Measurements from ENCODE around the gene PKHD1.

Gene PKHD1

GRCh38 chr6:51651132-51651817 is 436.1 kb downstream of the PKHD1 start:
- Histone ChIP-seq H3K36me3 (ENCODE audit: control insufficient read depth, insufficient read depth, low read length) (no peaks in the 10 kb centered on the region), H3K9me3 (ENCODE audit: control insufficient read depth, insufficient read depth, low read length) (no peaks in the 10 kb centered on the region), H3K9ac (ENCODE audit: low read depth, low read length) (no peak overlapping the region), H3K4me1 (ENCODE audit: control insufficient read depth, insufficient read depth, low read length) (no peaks in the 10 kb centered on the region), H3K4me3 (ENCODE audit: low read depth, low read length) (no peak overlapping the region), H3K27me3 (ENCODE audit: control insufficient read depth, insufficient read depth, low read length) (no peaks in the 10 kb centered on the region)

GRCh38 chr6:51648774-51649173 is 438.6 kb downstream of the PKHD1 start:
- Histone ChIP-seq H3K4me1 (ENCODE audit: control insufficient read depth, insufficient read depth, low read length) (no peaks in the 10 kb centered on the region), H3K9ac (ENCODE audit: low read depth, low read length) (no peak overlapping the region), H3K27me3 (ENCODE audit: control insufficient read depth, insufficient read depth, low read length) (no peaks in the 10 kb centered on the region), H3K36me3 (ENCODE audit: control insufficient read depth, insufficient read depth, low read length) (no peaks in the 10 kb centered on the region), H3K9me3 (ENCODE audit: control insufficient read depth, insufficient read depth, low read length) (no peaks in the 10 kb centered on the region), H3K4me3 (ENCODE audit: low read depth, low read length) (no peak overlapping the region)

DNA sequence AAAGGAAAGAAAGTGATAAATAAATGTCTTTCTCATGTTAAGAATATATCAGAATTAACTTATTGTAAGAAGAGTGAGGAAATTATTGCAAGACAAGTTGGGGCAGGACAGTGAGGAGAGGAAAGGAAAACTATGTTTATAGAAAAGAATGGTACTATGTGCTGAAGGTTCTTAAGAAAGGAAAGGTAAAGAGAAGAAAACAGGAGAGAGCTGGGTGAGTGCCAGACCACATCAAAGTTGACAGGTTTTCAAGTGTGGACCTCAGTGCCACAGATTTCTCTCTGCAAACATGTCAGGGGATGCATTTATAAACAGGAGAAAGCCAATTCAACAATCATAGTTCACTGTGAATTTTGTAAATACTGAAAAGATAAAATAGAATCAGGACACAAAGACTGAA is 439.2 kb downstream of the PKHD1 start:
- Histone ChIP-seq H3K4me1 (ENCODE audit: control insufficient read depth, insufficient read depth, low read length) (no peaks in the 10 kb centered on the region), H3K36me3 (ENCODE audit: control insufficient read depth, insufficient read depth, low read length) (no peaks in the 10 kb centered on the region), H3K9ac (ENCODE audit: low read depth, low read length) (no peak overlapping the region), H3K9me3 (ENCODE audit: control insufficient read depth, insufficient read depth, low read length) (no peaks in the 10 kb centered on the region), H3K27me3 (ENCODE audit: control insufficient read depth, insufficient read depth, low read length) (no peaks in the 10 kb centered on the region), H3K4me3 (ENCODE audit: low read depth, low read length) (no peak overlapping the region)

DNA sequence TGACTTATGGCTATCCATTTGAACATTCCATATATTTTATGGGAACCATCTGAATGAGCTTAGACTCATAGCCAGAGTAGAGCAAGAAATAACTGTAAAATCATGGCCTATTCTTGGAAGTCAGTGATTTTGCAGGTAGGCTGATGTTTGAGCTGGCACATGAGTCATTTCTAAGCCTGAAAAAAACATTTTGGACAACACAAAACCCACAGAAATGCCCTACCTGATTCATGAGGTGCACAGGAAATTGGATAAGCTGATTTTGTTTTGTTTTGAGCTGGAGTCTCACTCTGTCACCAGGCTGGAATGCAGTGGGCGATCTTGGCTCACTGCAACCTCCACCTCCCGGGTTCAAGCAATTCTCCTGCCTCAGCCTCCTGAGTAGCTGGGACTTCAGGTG is 443.0 kb downstream of the PKHD1 start:
- H3K9ac ChIP-seq (ENCODE audit: low read depth, low read length) = no peak overlapping the region
- H3K4me1 ChIP-seq (ENCODE audit: control insufficient read depth, insufficient read depth, low read length) = no peaks in the 10 kb centered on the region
- H3K27me3 ChIP-seq (ENCODE audit: control insufficient read depth, insufficient read depth, low read length) = no peaks in the 10 kb centered on the region
- H3K9me3 ChIP-seq (ENCODE audit: control insufficient read depth, insufficient read depth, low read length) = no peaks in the 10 kb centered on the region
- no peak overlapping the region for H3K4me3 ChIP-seq (ENCODE audit: low read depth, low read length)
- H3K36me3 ChIP-seq (ENCODE audit: control insufficient read depth, insufficient read depth, low read length) = no peaks in the 10 kb centered on the region

DNA sequence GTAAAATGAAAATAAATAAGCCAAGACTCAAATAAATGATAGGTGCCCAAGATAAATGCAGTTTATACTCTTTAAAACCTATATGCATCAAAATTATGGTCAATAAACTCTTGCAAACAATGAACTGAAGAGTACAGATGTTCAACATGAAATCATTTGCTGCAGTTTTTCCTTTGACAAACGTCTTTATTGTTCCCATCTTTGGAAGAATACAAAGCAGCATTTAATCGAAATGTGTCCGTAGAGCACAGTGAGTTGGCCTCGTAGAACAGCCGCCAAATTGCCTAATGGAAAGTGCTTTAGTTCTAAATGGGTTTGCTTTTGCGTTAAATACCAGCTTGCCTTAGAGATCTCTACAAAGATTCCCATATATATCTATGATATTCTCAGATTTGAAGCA is 447.4 kb downstream of the PKHD1 start:
- H3K36me3 ChIP-seq (ENCODE audit: control insufficient read depth, insufficient read depth, low read length) = no peaks in the 10 kb centered on the region
- H3K4me3 ChIP-seq (ENCODE audit: low read depth, low read length) = no peak overlapping the region
- H3K9ac ChIP-seq (ENCODE audit: low read depth, low read length) = no peak overlapping the region

GRCh38 chr6:51633424-51633823 is 454.0 kb downstream of the PKHD1 start:
- no peaks in the 10 kb centered on the region for H3K27me3 ChIP-seq (ENCODE audit: control insufficient read depth, insufficient read depth, low read length)
- no peaks in the 10 kb centered on the region for H3K36me3 ChIP-seq (ENCODE audit: control insufficient read depth, insufficient read depth, low read length)
- H3K9me3 ChIP-seq (ENCODE audit: control insufficient read depth, insufficient read depth, low read length) = no peaks in the 10 kb centered on the region
- H3K4me1 ChIP-seq (ENCODE audit: control insufficient read depth, insufficient read depth, low read length) = no peaks in the 10 kb centered on the region
- no peak overlapping the region for H3K4me3 ChIP-seq (ENCODE audit: low read depth, low read length)
- H3K9ac ChIP-seq (ENCODE audit: low read depth, low read length) = no peak overlapping the region

More for the DNA sequence above, 447.4 kb downstream of the PKHD1 start:
- no peaks in the 10 kb centered on the region for H3K27me3 ChIP-seq (ENCODE audit: control insufficient read depth, insufficient read depth, low read length)
- no peaks in the 10 kb centered on the region for H3K4me1 ChIP-seq (ENCODE audit: control insufficient read depth, insufficient read depth, low read length)
- H3K9me3 ChIP-seq (ENCODE audit: control insufficient read depth, insufficient read depth, low read length) = no peaks in the 10 kb centered on the region

GRCh38 chr6:51630011-51630410 is 457.4 kb downstream of the PKHD1 start:
- Histone ChIP-seq H3K4me3 (ENCODE audit: low read depth, low read length) (no peak overlapping the region), H3K36me3 (ENCODE audit: control insufficient read depth, insufficient read depth, low read length) (no peaks in the 10 kb centered on the region), H3K9me3 (ENCODE audit: control insufficient read depth, insufficient read depth, low read length) (no peaks in the 10 kb centered on the region), H3K9ac (ENCODE audit: low read depth, low read length) (no peak overlapping the region), H3K27me3 (ENCODE audit: control insufficient read depth, insufficient read depth, low read length) (no peaks in the 10 kb centered on the region), H3K4me1 (ENCODE audit: control insufficient read depth, insufficient read depth, low read length) (no peaks in the 10 kb centered on the region)

DNA sequence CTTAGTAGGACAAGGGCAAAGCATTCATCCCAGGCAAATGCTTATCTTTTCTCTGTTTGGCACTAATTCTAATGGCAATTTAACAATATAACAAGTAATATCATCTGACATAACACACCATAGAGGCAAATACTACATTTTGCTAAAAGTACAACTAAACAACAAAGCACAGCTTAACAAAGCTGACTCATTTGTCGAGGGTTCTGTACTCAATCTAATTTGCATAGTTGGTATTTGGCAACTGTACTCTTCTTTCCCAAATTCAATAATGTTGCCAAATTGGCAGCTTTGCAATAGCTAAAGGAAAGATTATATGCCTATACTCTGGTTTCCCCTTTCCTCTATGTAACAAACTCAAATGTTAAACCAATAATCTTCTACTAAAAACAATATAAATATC is 461.0 kb downstream of the PKHD1 start:
- H3K9ac ChIP-seq (ENCODE audit: low read depth, low read length) = no peak overlapping the region
- H3K4me3 ChIP-seq (ENCODE audit: low read depth, low read length) = no peak overlapping the region
- no peaks in the 10 kb centered on the region for H3K36me3 ChIP-seq (ENCODE audit: control insufficient read depth, insufficient read depth, low read length)
- no peaks in the 10 kb centered on the region for H3K4me1 ChIP-seq (ENCODE audit: control insufficient read depth, insufficient read depth, low read length)
- no peaks in the 10 kb centered on the region for H3K9me3 ChIP-seq (ENCODE audit: control insufficient read depth, insufficient read depth, low read length)
- H3K27me3 ChIP-seq (ENCODE audit: control insufficient read depth, insufficient read depth, low read length) = no peaks in the 10 kb centered on the region

DNA sequence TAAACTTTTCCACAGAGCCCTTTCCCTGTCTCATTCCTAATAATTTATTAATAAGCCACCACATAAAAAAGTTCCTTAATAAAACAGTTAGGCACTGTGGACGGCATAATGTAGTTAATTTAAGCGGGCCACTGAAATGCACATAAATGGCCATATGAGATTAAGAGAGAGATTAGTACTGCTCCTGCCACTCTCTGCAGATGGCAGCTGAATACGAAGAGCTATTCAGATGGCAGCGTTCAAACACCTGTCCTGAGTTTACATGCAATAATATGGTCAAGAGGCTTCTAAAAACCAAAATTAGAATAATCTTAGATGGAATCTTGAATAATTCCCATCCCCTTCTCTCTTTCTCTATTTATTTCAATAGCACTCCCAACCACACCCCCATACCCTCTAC is 461.8 kb downstream of the PKHD1 start:
- Histone ChIP-seq H3K36me3 (ENCODE audit: control insufficient read depth, insufficient read depth, low read length) (no peaks in the 10 kb centered on the region), H3K9ac (ENCODE audit: low read depth, low read length) (no peak overlapping the region), H3K27me3 (ENCODE audit: control insufficient read depth, insufficient read depth, low read length) (no peaks in the 10 kb centered on the region), H3K4me3 (ENCODE audit: low read depth, low read length) (no peak overlapping the region), H3K9me3 (ENCODE audit: control insufficient read depth, insufficient read depth, low read length) (no peaks in the 10 kb centered on the region), H3K4me1 (ENCODE audit: control insufficient read depth, insufficient read depth, low read length) (no peaks in the 10 kb centered on the region)

DNA sequence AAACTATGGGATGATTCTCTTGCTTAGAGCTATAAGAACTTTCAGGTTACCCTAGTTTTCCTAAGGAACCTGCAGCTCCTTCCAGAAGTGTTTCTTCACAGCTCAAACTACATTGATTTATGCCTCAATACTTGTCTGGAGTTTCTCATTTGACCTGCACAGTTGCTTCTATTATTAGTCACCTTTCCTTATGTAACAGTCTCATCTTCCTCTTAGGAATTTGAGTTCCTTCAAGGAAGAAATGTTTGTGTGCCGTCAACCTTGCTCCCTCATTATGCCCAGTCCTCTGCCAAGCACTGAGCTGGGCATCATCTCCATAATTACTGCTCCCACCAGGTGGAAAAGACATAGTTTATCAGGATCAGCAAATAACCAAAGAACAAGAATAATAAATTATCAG is 466.4 kb downstream of the PKHD1 start:
- no peak overlapping the region for H3K4me3 ChIP-seq (ENCODE audit: low read depth, low read length)
- no peaks in the 10 kb centered on the region for H3K36me3 ChIP-seq (ENCODE audit: control insufficient read depth, insufficient read depth, low read length)
- H3K27me3 ChIP-seq (ENCODE audit: control insufficient read depth, insufficient read depth, low read length) = no peaks in the 10 kb centered on the region
- no peaks in the 10 kb centered on the region for H3K9me3 ChIP-seq (ENCODE audit: control insufficient read depth, insufficient read depth, low read length)
- no peak overlapping the region for H3K9ac ChIP-seq (ENCODE audit: low read depth, low read length)
- no peaks in the 10 kb centered on the region for H3K4me1 ChIP-seq (ENCODE audit: control insufficient read depth, insufficient read depth, low read length)

GRCh38 chr6:51619042-51619799 is 468.2 kb downstream of the PKHD1 start:
- H3K9ac ChIP-seq (ENCODE audit: low read depth, low read length) = no peak overlapping the region
- H3K4me1 ChIP-seq (ENCODE audit: control insufficient read depth, insufficient read depth, low read length) = no peaks in the 10 kb centered on the region
- no peaks in the 10 kb centered on the region for H3K36me3 ChIP-seq (ENCODE audit: control insufficient read depth, insufficient read depth, low read length)
- no peak overlapping the region for H3K4me3 ChIP-seq (ENCODE audit: low read depth, low read length)
- no peaks in the 10 kb centered on the region for H3K9me3 ChIP-seq (ENCODE audit: control insufficient read depth, insufficient read depth, low read length)
- no peaks in the 10 kb centered on the region for H3K27me3 ChIP-seq (ENCODE audit: control insufficient read depth, insufficient read depth, low read length)

DNA sequence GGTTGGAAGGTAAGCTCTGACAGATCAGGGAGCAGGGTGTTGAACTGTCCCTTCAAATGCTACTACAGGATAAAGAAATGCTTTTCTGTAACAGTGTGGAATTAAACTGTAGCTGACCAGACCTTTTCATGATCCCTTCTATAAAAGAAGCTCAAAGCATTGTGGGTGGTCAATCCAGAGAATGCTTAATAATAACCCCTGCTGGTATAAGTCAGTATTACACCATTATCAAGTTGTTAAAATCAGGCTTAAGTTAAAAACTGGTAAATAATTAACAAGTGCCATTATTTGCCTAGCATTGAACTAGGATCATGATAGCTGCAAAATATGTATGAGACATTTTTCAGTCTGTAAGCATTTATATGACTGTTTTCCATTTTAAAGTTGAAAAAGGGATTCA is 468.9 kb downstream of the PKHD1 start:
- Histone ChIP-seq H3K9me3 (ENCODE audit: control insufficient read depth, insufficient read depth, low read length) (no peaks in the 10 kb centered on the region), H3K4me1 (ENCODE audit: control insufficient read depth, insufficient read depth, low read length) (no peaks in the 10 kb centered on the region), H3K36me3 (ENCODE audit: control insufficient read depth, insufficient read depth, low read length) (no peaks in the 10 kb centered on the region), H3K9ac (ENCODE audit: low read depth, low read length) (no peak overlapping the region), H3K4me3 (ENCODE audit: low read depth, low read length) (no peak overlapping the region), H3K27me3 (ENCODE audit: control insufficient read depth, insufficient read depth, low read length) (no peaks in the 10 kb centered on the region)

Data from iPS-15b (cell line).